ENCODE results near the gene FER1L5.

GRCh38 chr2:96702098-96702785, 59.7 kb downstream of the FER1L5 start:
- no peak for TF ChIP-seq POLR2A (IDR thresholded peaks at IDR 0.05)
- TF ChIP-seq, protein P1, sequence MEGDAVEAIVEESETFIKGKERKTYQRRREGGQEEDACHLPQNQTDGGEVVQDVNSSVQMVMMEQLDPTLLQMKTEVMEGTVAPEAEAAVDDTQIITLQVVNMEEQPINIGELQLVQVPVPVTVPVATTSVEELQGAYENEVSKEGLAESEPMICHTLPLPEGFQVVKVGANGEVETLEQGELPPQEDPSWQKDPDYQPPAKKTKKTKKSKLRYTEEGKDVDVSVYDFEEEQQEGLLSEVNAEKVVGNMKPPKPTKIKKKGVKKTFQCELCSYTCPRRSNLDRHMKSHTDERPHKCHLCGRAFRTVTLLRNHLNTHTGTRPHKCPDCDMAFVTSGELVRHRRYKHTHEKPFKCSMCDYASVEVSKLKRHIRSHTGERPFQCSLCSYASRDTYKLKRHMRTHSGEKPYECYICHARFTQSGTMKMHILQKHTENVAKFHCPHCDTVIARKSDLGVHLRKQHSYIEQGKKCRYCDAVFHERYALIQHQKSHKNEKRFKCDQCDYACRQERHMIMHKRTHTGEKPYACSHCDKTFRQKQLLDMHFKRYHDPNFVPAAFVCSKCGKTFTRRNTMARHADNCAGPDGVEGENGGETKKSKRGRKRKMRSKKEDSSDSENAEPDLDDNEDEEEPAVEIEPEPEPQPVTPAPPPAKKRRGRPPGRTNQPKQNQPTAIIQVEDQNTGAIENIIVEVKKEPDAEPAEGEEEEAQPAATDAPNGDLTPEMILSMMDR (IDR thresholded peaks at IDR 0.05 in 8 of 11, conservative IDR thresholded peaks at IDR 0.05 in 3 of 11), result no peak

Data from spleen (tissue), 7 donors.